SK-N-SH (cell line): Measurements from ENCODE around the gene AMFR. TPM values are rescaled to one million over a fixed set of nuclear protein-coding genes. Genes with fewer than 3 reads are reported as not detected.

ENCODE experiments used
- CTCF ChIA-PET: fragments of 300-600, 350-600 bp; formaldehyde crosslinking; extraction: SDS; loops from one replicate; lab custom pipeline; 2021; lab: Yijun Ruan, JAX
- POLR2A ChIA-PET: fragments of 350-600 bp; sonication (Branson Sonifier 250); formaldehyde crosslinking; extraction: SDS; loops from one replicate; lab custom pipeline; 2020; ENCODE audit warnings: antibody characterized with exemption, inconsistent platforms; lab: Yijun Ruan, JAX
- DNase-seq: peaks from one replicate; pipeline ENCODE4 v3.0.0; 2012
- H2AFZ ChIP-seq: fragments of 200-600 bp; sonication (generic); 2 replicates; pipeline ENCODE4 v1.8.1; 2016; ENCODE audit warnings: antibody characterized with exemption, mild to moderate bottlenecking, low read depth
- H3F3A ChIP-seq: fragments of 200-600 bp; sonication (generic); replicated peaks from 2 replicates; pipeline ENCODE3; 2016; ENCODE audit warnings: antibody characterized with exemption, mild to moderate bottlenecking; ENCODE audit not compliant: insufficient read depth
- H3K27ac ChIP-seq, 2 experiments: fragments of 200-500 bp in 1 of 2; fragments of 200-600 bp in 1 of 2; sonication (Bioruptor generic) in 1 of 2; sonication (generic), shearing (Covaris generic) in 1 of 2; 2 replicates each; pipeline versions ENCODE4 v1.5.1 to v1.6.1; 2014 to 2016; ENCODE audit warnings: low read depth in 2 of 2, inconsistent platforms in 1 of 2, low read length in 1 of 2, mild to moderate bottlenecking in 1 of 2, mixed read lengths in 1 of 2
- H3K27me3 ChIP-seq: fragments of 200-600 bp; sonication (generic), shearing (Covaris generic); 2 replicates; pipeline ENCODE4 v1.6.1; 2016; ENCODE audit warnings: mixed run types; ENCODE audit not compliant: insufficient read depth
- H3K36me3 ChIP-seq, 2 experiments: fragments of 200-500 bp in 1 of 2; fragments of 200-600 bp in 1 of 2; sonication (Bioruptor generic) in 1 of 2; sonication (generic) in 1 of 2; replicated peaks in 1 of 2; 2 replicates each; pipeline versions ENCODE3 to v1.5.1; 2014 to 2016; ENCODE audit warnings: low read length in 1 of 2, mild to moderate bottlenecking in 1 of 2; ENCODE audit not compliant: insufficient read depth in 2 of 2, control insufficient read depth in 1 of 2
- H3K4me1 ChIP-seq, 2 experiments: fragments of 200-500 bp in 1 of 2; fragments of 200-600 bp in 1 of 2; sonication (Bioruptor generic) in 1 of 2; sonication (generic), shearing (Covaris generic) in 1 of 2; 2 replicates each; pipeline versions ENCODE4 v1.5.1 to v1.6.1; 2014 to 2016; ENCODE audit warnings: low read depth in 1 of 2, low read length in 1 of 2, mixed run types in 1 of 2; ENCODE audit not compliant: insufficient read depth in 2 of 2, control insufficient read depth in 1 of 2
- H3K4me2 ChIP-seq: fragments of 200-600 bp; sonication (generic), shearing (Covaris generic); 2 replicates; pipeline ENCODE4 v1.6.1; 2017; ENCODE audit warnings: mixed run types
- H3K4me3 ChIP-seq, 2 experiments: fragments of 200-500 bp in 1 of 2; fragments of 200-600 bp in 1 of 2; sonication (Bioruptor generic) in 1 of 2; sonication (generic), shearing (Covaris generic) in 1 of 2; 2 replicates each; pipeline versions ENCODE4 v1.5.1 to v1.8.1; 2014 to 2016; ENCODE audit warnings: low read depth in 2 of 2, inconsistent platforms in 1 of 2, low read length in 1 of 2, mild to moderate bottlenecking in 1 of 2, mixed read lengths in 1 of 2, moderate library complexity in 1 of 2
- H3K79me2 ChIP-seq: fragments of 200-600 bp; sonication (generic); 2 replicates; pipeline ENCODE4 v1.8.1; 2017; ENCODE audit warnings: mild to moderate bottlenecking; ENCODE audit not compliant: insufficient read depth
- H3K9ac ChIP-seq: fragments of 200-600 bp; sonication (generic); 2 replicates; pipeline ENCODE4 v1.6.1; 2017; ENCODE audit warnings: mixed run types
- H3K9me2 ChIP-seq: fragments of 200-600 bp; sonication (generic); 2 replicates; pipeline ENCODE4 v1.6.1; 2017; ENCODE audit warnings: mixed run types
- H3K9me3 ChIP-seq: fragments of 200-600 bp; sonication (generic); 2 replicates; pipeline ENCODE4 v1.6.1; 2017; ENCODE audit warnings: mixed run types, mild to moderate bottlenecking, moderate library complexity
- H4K20me1 ChIP-seq: fragments of 200-600 bp; sonication (generic); 2 replicates; pipeline ENCODE4 v1.6.1; 2017; ENCODE audit warnings: mild to moderate bottlenecking, mixed run types; ENCODE audit not compliant: insufficient read depth
- CTCF ChIP-seq: fragments of 200-600 bp; sonication (generic); IDR thresholded peaks from 2 replicates; pipeline ENCODE4 v1.6.1; 2017; ENCODE audit warnings: antibody characterized with exemption, mild to moderate bottlenecking, moderate library complexity
- ELF1 ChIP-seq: IDR thresholded peaks from 2 replicates; pipeline ENCODE4 v1.4.0; 2012
- EP300 ChIP-seq, 2 experiments: IDR thresholded peaks; 2 replicates each; pipeline versions ENCODE4 v1.4.0 to v1.6.1; 2012; ENCODE audit warnings: borderline replicate concordance in 1 of 2, low read depth in 1 of 2, low read length in 1 of 2
- EZH2phosphoT487 ChIP-seq: fragments of 200-600 bp; sonication (generic); IDR thresholded peaks from 2 replicates; pipeline ENCODE4 v1.6.1; 2017; ENCODE audit warnings: low read depth, mixed run types, mild to moderate bottlenecking, antibody characterized with exemption, moderate library complexity, borderline replicate concordance
- FOSL2 ChIP-seq: IDR thresholded peaks from 2 replicates; pipeline ENCODE4 v1.4.0; 2012; ENCODE audit warnings: low read depth, mild to moderate bottlenecking, moderate library complexity, borderline replicate concordance
- FOXJ3 ChIP-seq: sonication (generic); formaldehyde crosslinking; IDR thresholded peaks from 2 replicates; pipeline ENCODE4 v1.5.1; 2020; ENCODE audit warnings: mild to moderate bottlenecking, missing genetic modification reagents
- FOXM1 ChIP-seq: IDR thresholded peaks from 2 replicates; pipeline ENCODE4 v1.4.0; 2012; ENCODE audit warnings: low read depth, mild to moderate bottlenecking
- JUND ChIP-seq: IDR thresholded peaks from 2 replicates; pipeline ENCODE4 v1.4.0; 2012
- MEF2A ChIP-seq: IDR thresholded peaks from 2 replicates; pipeline ENCODE4 v1.4.0; 2012; ENCODE audit warnings: low read depth, borderline replicate concordance
- NRF1 ChIP-seq: IDR thresholded peaks from 2 replicates; pipeline ENCODE4 v1.6.1; 2012; ENCODE audit warnings: low read depth, mild to moderate bottlenecking, low read length
- RCOR1 ChIP-seq: fragments of 150-350 bp; IDR thresholded peaks from 2 replicates; pipeline ENCODE4 v1.6.1; 2017; ENCODE audit warnings: antibody characterized with exemption, low read length
- REST ChIP-seq: IDR thresholded peaks from 2 replicates; pipeline ENCODE4 v1.6.1; 2012; ENCODE audit warnings: mild to moderate bottlenecking, low read depth, low read length, moderate library complexity
- SIN3A ChIP-seq: IDR thresholded peaks from 2 replicates; pipeline ENCODE4 v1.6.1; 2012; ENCODE audit warnings: low read depth, mild to moderate bottlenecking, low read length, moderate library complexity, borderline replicate concordance
- WGBS: methylation state at CpG from one replicate; pipeline ENCODE4 v1.1.6; 2017; ENCODE audit warnings: low lambda C conversion rate; 5-methylcytosine and 5-hydroxymethylcytosine counted together
- polyA plus RNA-seq, 3 experiments: library from polyadenylated mRNA; depleted of rRNA; stranded (reverse); fragments of >200 nt; gene quantifications; 2 replicates each; pipeline ENCODE4 v1.2.3, GENCODE V29; 2012

Gene AMFR
- polyA plus RNA-seq, 1 of the 3 experiments (the other 2 are of a cell fraction) = 65.3 TPM

GRCh38 chr16:56329887-56330286 is 95.5 kb downstream of the AMFR start:
- Histone ChIP-seq H3K4me1 (no peaks in the 10 kb centered on the region; a peak in 1 of 4 replicates), H2AFZ (no peak overlapping the region), H3K79me2 (no peaks in the 10 kb centered on the region), H3F3A (no peaks in the 10 kb centered on the region), H3K4me3 (no peak overlapping the region), H3K27me3 (no peaks in the 10 kb centered on the region), H3K27ac (no peak overlapping the region), H4K20me1 (no peaks in the 10 kb centered on the region), H3K9me2 (no peaks in the 10 kb centered on the region), H3K9me3 (no peaks in the 10 kb centered on the region), H3K9ac (no peak overlapping the region), H3K36me3 (no peaks in the 10 kb centered on the region), H3K4me2 (no peak overlapping the region)
- WGBS = 57% methylated on average over 7 of the region's 9 CpGs
- DNase-seq = no peak
- ChIA-PET POLR2A (interaction anchor here (1.1 kb wide), 2 partner anchors 12 to 126 kb away, joined by 3 to 4 read pairs; no protein-coding TSS in a partner anchor), CTCF (interaction anchor here (0.8 to 8.6 kb wide), 5 partner anchors 11 to 865 kb away, joined by 3 to 52 read pairs (median 8); no protein-coding TSS in a partner anchor)
- no peak for TF ChIP-seq FOXJ3 (CRISPR knock-in tag)
- TF ChIP-seq NRF1 = no peak
- TF ChIP-seq REST = no peak
- TF ChIP-seq RCOR1 = no peak
- TF ChIP-seq EZH2phosphoT487 = no peak
- TF ChIP-seq FOXM1 = no peak
- no peak for TF ChIP-seq EP300 (IDR thresholded peaks at IDR 0.05; ENCODE audit: borderline replicate concordance in 1 of 2, low read depth in 1 of 2, low read length in 1 of 2)
- no peak for TF ChIP-seq CTCF
- no peak for TF ChIP-seq FOSL2
- TF ChIP-seq SIN3A = no peak
- TF ChIP-seq MEF2A = no peak
- TF ChIP-seq JUND = no peak
- no peak for TF ChIP-seq ELF1
